Measurements from ENCODE around the gene RIC8A.
"Not testable (repeated sequence)": the region's sequence is repeated elsewhere in the genome, so short reads cannot be mapped to it uniquely, and the experiment has no call there.

Gene RIC8A

DNA sequence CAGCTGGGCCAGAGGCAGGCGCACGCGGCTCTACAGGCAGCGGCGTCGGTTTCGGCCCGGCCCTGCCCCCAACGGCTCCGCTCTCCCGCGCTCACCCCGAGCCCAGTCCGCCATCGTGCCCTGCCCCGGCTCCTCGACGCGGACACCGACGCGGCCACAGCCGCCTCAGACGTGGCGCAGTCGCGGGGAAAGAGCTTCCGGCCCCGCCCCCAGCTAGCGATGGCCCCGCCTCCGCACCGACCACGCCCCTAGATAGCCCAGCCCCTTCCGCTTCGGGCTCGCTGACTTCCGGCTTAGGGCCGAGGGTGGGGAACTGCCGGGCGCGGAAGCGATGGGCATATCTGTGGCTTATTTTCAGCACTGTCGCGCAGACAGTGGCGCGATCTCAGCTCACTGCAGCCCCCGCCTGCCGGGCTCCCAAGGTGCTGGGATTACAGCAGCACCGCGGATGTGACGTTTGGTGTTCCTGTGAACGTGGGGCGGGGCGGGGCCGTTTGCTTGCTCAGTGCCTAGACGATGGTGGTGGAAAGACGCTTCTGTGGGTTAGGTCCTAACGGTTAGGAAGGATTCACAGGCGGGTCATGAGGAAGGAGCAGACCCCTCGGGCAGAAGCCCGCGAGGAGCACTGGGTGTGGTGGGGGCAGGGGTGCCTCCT is at the start of gene RIC8A, which contains the start of gene BET1L:
Gene RIC8A, plus strand, starts transcription at position 501 of the 655 bp plus-strand sequence. CDS start 1,147 bp downstream, outside the sequence.
Gene BET1L, minus strand, starts transcription at position 192 of the 655 bp plus-strand sequence. Its CDS starts 78 bp downstream, at position 114.
- TF ChIP-seq, protein P1, sequence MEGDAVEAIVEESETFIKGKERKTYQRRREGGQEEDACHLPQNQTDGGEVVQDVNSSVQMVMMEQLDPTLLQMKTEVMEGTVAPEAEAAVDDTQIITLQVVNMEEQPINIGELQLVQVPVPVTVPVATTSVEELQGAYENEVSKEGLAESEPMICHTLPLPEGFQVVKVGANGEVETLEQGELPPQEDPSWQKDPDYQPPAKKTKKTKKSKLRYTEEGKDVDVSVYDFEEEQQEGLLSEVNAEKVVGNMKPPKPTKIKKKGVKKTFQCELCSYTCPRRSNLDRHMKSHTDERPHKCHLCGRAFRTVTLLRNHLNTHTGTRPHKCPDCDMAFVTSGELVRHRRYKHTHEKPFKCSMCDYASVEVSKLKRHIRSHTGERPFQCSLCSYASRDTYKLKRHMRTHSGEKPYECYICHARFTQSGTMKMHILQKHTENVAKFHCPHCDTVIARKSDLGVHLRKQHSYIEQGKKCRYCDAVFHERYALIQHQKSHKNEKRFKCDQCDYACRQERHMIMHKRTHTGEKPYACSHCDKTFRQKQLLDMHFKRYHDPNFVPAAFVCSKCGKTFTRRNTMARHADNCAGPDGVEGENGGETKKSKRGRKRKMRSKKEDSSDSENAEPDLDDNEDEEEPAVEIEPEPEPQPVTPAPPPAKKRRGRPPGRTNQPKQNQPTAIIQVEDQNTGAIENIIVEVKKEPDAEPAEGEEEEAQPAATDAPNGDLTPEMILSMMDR (IDR thresholded peaks at IDR 0.05; ENCODE audit: low read depth, low read length) = no peak
- H3K4me3 ChIP-seq (ENCODE audit: low read depth, low read length) = peak within 1 kb of the TSS; percentile 90
- peak; percentile 99 for DNase-seq (ENCODE audit: low read depth, low spot score)
- in situ Hi-C loops (cut with HindIII; ENCODE audit: low sequenced_read_pairs) = no loop called here

- TF ChIP-seq, protein P1 (IDR thresholded peaks at IDR 0.05; ENCODE audit: low read depth, low read length) = peak; percentile 11
- in situ Hi-C loops (cut with HindIII; ENCODE audit: low sequenced_read_pairs); H3K4me3 ChIP-seq (ENCODE audit: low read depth, low read length); DNase-seq (ENCODE audit: low read depth, low spot score): not testable (repeated sequence)
These were observed 27.3 kb upstream of the RIC8A start for GRCh38 chr11:180242-180641.

DNA sequence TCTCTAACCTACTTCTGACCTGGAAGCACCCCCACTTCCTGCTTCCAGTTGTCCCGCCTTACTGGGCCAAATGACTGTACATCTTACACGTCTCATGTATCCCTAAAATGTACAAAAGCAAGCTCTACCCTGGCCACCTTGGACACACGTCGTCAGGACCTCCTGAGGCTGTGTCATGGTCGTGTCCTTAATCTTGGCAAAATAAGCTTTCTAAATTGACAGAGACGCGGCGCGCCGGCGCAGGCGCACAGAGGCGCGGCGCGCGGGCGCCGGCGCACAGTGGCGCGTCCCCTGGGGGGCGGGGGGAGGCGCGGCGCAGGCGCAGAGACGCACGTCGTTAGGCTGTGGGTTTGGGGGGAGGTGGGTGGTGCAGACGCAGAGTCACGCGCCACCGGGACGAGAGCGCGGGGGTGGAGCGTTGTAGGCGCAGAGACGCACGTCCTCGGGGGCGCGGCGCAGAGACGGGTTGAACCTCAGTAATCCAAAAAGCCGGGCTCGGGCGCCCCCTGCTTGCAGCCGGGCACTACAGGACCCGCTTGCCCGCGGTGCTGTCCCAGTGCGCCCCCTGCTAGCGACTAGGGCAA is 18.2 kb upstream of the RIC8A start:
- H3K4me3 ChIP-seq (ENCODE audit: low read depth, low read length); DNase-seq (ENCODE audit: low read depth, low spot score); in situ Hi-C loops (cut with HindIII; ENCODE audit: low sequenced_read_pairs): not testable (repeated sequence)

DNA sequence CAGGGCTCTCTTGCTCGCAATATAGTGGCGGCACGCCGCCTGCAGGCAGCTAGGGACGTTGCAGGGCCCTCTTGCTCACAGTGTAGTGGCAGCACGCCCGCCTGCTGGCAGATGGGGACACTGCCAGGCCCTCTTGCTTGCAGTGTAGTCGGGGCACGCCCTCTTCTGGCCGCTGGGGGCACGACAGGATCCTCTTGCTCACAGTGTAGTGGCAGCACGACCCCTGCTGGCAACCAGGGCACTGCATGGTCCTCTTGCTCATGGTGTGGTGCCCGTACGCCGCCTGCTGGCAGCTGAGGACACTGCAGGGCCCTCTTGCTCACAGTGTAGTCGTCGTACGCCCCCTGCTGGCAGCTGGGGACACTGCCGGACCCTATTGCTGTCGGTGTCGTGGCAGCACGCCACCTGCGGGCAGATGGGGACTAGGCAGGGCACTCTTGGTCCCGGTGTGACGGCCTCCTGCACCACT is 17.6 kb upstream of the RIC8A start:
- DNase-seq (ENCODE audit: low read depth, low spot score); H3K4me3 ChIP-seq (ENCODE audit: low read depth, low read length); in situ Hi-C loops (cut with HindIII; ENCODE audit: low sequenced_read_pairs): not testable (repeated sequence)
- TF ChIP-seq, protein P1 (IDR thresholded peaks at IDR 0.05; ENCODE audit: low read depth, low read length) = peak; percentile 10

- H3K4me3 ChIP-seq (ENCODE audit: low read depth, low read length); DNase-seq (ENCODE audit: low read depth, low spot score); in situ Hi-C loops (cut with HindIII; ENCODE audit: low sequenced_read_pairs): not testable (repeated sequence)
These were observed 17.0 kb upstream of the RIC8A start for GRCh38 chr11:190546-190945.

DNA sequence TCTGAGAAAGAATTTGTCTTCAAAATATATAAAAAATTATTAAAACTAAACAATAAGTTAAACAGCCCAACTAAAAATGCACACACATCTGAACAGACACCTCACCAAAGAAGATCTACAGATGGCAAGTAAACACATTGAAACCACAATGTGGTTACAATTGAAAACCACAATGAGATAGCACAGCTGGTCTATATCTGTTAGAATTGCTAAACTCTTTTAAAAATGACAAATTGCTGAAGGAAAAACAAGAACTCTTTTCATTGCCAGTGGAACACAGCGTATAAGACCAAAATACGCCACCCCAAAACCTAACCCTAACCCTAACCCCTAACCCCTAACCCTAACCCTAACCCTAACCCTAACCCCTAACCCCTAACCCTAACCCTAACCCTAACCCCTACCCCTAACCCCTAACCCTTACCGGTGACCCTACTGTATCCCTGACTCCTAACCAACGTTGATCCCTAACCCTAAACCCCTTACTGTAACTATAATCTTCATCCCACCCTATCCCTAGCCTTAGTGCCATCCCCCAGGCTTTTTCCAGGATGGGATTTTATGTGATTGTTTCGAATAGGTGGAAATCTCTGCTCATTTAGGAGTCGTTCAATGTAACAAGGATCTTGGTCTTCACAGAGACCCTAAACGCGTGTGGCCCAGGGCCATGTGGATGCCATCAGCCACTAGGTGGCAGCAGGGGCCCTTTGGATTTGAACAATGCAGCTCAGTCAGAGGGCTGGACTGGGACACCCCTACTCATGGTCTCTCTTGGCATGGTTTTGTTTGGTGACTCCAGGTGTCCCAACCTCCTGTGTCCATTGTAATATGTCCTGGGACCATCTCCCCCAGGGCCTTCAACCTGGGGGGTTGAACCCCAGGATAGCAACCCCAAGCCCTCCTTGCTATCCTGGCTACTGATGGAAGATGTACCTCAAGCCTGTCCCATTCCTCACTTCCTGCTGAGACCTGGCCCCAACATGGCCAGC is 15.7 kb upstream of the RIC8A start:
- H3K4me3 ChIP-seq (ENCODE audit: low read depth, low read length); in situ Hi-C loops (cut with HindIII; ENCODE audit: low sequenced_read_pairs); DNase-seq (ENCODE audit: low read depth, low spot score): not testable (repeated sequence)
- TF ChIP-seq, protein P1 (IDR thresholded peaks at IDR 0.05; ENCODE audit: low read depth, low read length) = peak; percentile 1

- H3K4me3 ChIP-seq (ENCODE audit: low read depth, low read length); in situ Hi-C loops (cut with HindIII; ENCODE audit: low sequenced_read_pairs); DNase-seq (ENCODE audit: low read depth, low spot score): not testable (repeated sequence)
These were observed 14.8 kb upstream of the RIC8A start, which contains the start of gene SCGB1C1 for GRCh38 chr11:192674-193128. SCGB1C1 (plus strand) TSS chr11:193078; CDS start chr11:193100, 22 bp downstream.

- DNase-seq (ENCODE audit: low read depth, low spot score); H3K4me3 ChIP-seq (ENCODE audit: low read depth, low read length); in situ Hi-C loops (cut with HindIII; ENCODE audit: low sequenced_read_pairs): not testable (repeated sequence)
These were observed 14.0 kb upstream of the RIC8A start for GRCh38 chr11:193481-193880.
